ENCODE data around the gene FRS2. TPM values are rescaled to one million over a fixed set of nuclear protein-coding genes. Genes with fewer than 3 reads are reported as not detected.
A peak's percentile ranks its signal among the peaks of the same experiment; 100 is the strongest.

FRS2 gene
- total RNA-seq, 4 donors from 2014 or later = 22.6 to 42.0 (median 29.2) TPM

DNA sequence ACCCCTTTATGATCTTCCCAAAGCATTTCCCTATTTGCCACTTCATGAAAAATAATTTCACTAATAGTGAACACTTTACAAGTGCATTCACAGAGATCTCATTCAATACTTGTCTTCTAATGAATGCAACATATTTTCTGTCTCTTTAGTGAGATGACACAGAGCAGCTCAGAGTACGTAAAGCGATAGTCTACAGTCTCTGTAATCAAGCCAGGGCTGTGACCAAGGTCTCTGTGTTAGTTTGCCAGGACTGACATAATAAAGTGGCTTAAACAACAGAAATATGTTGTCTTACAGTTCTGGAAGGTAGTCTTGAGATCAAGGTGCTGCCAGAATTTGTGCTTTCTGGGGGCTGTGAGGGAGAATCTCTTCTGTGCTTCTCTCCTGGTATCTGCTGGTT lies 33.1 kb upstream of the FRS2 start:
- no peaks in the 10 kb centered on the region for H3K27me3 ChIP-seq
- H3K27ac ChIP-seq = peak overlapping the region in 2 of 4 donors; percentile 29 to 55
- TF ChIP-seq, protein P1, sequence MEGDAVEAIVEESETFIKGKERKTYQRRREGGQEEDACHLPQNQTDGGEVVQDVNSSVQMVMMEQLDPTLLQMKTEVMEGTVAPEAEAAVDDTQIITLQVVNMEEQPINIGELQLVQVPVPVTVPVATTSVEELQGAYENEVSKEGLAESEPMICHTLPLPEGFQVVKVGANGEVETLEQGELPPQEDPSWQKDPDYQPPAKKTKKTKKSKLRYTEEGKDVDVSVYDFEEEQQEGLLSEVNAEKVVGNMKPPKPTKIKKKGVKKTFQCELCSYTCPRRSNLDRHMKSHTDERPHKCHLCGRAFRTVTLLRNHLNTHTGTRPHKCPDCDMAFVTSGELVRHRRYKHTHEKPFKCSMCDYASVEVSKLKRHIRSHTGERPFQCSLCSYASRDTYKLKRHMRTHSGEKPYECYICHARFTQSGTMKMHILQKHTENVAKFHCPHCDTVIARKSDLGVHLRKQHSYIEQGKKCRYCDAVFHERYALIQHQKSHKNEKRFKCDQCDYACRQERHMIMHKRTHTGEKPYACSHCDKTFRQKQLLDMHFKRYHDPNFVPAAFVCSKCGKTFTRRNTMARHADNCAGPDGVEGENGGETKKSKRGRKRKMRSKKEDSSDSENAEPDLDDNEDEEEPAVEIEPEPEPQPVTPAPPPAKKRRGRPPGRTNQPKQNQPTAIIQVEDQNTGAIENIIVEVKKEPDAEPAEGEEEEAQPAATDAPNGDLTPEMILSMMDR (IDR thresholded peaks at IDR 0.05) = no peak
- TF ChIP-seq POLR2A (IDR thresholded peaks at IDR 0.05) = no peak
- H3K36me3 ChIP-seq = no peaks in the 10 kb centered on the region
- H3K4me3 ChIP-seq = no peak overlapping the region
- intact Hi-C loops (cut with DNase I) = no loop called here
- peaks cover 0 to 7% (median 0%) of the 10 kb centered on the region in 3 donors for H3K4me1 ChIP-seq
- WGBS, 2 donors = 59 to 71% methylated on average over 2 of the region's 2 CpGs
- no peaks in the 10 kb centered on the region for H3K9me3 ChIP-seq
- no peak for DNase-seq

DNA sequence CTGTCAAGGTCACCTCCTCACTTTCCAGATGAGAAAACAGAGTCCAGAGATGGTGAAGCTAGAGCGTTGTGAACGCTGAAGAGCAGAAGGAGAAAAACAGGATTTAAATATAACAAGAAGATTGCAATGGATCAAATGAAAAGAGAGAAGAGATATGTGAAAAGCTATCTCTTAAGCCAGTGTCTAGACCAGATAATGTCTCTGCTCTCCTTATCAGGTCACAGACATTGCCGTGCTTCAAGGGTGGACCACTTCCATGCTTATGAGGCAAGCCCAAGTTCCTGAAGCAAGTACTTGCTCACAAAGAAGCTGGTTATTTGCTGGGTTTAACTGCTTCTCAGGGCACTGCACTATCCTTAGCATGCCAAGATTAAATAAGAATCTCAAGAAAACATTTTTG lies 31.6 kb upstream of the FRS2 start:
- 88 to 89% methylated on average over 3 of the region's 3 CpGs for WGBS, 2 donors
- intact Hi-C loops (cut with DNase I) = no loop called here

DNA sequence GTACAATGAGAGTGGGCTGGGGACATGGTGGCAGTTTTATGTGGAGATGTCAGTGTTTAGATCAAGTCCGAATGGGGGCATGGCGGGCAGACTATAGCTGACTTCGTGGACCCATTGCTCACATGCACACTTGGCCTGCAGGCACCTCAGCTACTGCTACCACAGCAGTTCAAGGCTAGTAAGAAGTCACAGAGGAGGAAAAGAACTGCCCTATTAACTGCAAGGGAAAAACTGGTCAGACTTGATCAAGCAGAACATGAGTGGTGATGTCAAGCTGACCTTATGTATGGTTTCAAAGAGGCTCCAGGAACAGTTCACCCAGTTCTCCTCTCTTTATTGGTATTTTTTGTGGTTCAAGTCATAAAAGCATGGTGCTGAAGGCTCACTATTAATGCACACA lies 30.2 kb upstream of the FRS2 start:
- Histone ChIP-seq H3K4me1 (peaks cover 0 to 7% (median 0%) of the 10 kb centered on the region in 3 donors), H3K4me3 (no peak overlapping the region), H3K36me3 (no peaks in the 10 kb centered on the region), H3K9me3 (no peaks in the 10 kb centered on the region), H3K27me3 (no peaks in the 10 kb centered on the region), H3K27ac (no peak overlapping the region)
- DNase-seq = no peak
- WGBS, 2 donors = 80 to 97% methylated on average over 3 of the region's 3 CpGs
- intact Hi-C loops (cut with DNase I) = no loop called here
- TF ChIP-seq POLR2A (IDR thresholded peaks at IDR 0.05) = no peak
- TF ChIP-seq, protein P1 (IDR thresholded peaks at IDR 0.05) = no peak

More for the DNA sequence above, 31.6 kb upstream of the FRS2 start:
- no peak for DNase-seq
- TF ChIP-seq, protein P1 (IDR thresholded peaks at IDR 0.05) = no peak
- no peak for TF ChIP-seq POLR2A (IDR thresholded peaks at IDR 0.05)
- peaks cover 0 to 7% (median 0%) of the 10 kb centered on the region in 3 donors for H3K4me1 ChIP-seq
- no peaks in the 10 kb centered on the region for H3K9me3 ChIP-seq
- H3K4me3 ChIP-seq = no peak overlapping the region
- H3K27me3 ChIP-seq = no peaks in the 10 kb centered on the region
- no peaks in the 10 kb centered on the region for H3K36me3 ChIP-seq
- H3K27ac ChIP-seq = no peak overlapping the region

DNA sequence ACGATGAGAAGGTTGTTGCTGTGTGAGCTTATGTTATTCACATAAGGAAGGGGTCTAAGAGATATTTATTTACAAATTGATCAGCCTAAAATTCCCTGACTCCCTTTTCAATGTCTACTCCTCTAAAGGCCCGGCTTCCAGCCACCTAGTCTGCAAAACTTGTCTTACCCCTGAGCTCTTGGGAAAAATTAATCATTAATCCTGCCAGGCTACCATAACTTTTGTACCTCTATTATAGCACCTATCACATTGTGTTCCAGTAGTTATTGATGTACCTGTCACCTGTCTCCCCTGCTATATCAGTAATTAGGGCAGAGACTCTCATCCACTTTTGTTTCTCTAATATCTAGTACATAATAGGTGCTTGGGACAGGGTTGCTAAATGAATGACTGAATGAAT lies 29.3 kb upstream of the FRS2 start:
- intact Hi-C loops (cut with DNase I) = no loop called here
- Histone ChIP-seq H3K27me3 (no peaks in the 10 kb centered on the region), H3K4me3 (no peak overlapping the region), H3K9me3 (no peaks in the 10 kb centered on the region), H3K27ac (no peak overlapping the region), H3K4me1 (peaks cover 0 to 7% (median 0%) of the 10 kb centered on the region in 3 donors), H3K36me3 (no peaks in the 10 kb centered on the region)
- TF ChIP-seq, protein P1 (IDR thresholded peaks at IDR 0.05) = no peak
- no peak for TF ChIP-seq POLR2A (IDR thresholded peaks at IDR 0.05)
- 70 to 79% methylated on average over 2 of the region's 2 CpGs for WGBS, 2 donors
- no peak for DNase-seq

DNA sequence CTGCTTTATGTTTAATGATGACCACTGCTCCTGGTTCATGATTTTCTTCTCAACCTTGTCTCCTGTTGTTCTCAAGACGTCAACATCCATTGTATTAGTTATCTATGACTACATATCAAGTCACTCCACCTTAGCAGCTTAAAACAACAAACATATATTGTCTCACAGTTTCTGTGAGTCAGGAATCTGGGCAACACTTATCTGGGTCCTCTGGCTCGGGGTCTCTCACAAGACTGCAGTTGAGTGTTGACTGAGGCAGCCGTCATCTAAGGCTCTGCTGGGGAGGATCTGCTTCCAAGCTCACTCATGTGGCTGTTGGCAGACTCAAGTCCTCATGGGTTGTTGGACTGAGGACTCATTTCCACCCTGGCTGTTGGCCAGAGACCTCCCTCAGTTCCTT lies 27.3 kb upstream of the FRS2 start:
- WGBS, 2 donors = 29 to 74% methylated on average over 1 to 2 of the region's 3 CpGs
- H3K4me1 ChIP-seq = peaks cover 0 to 7% (median 0%) of the 10 kb centered on the region in 3 donors
- no peak for DNase-seq
- H3K4me3 ChIP-seq = no peak overlapping the region
- no peaks in the 10 kb centered on the region for H3K27me3 ChIP-seq
- H3K9me3 ChIP-seq = no peaks in the 10 kb centered on the region
- TF ChIP-seq, protein P1 (IDR thresholded peaks at IDR 0.05) = no peak
- TF ChIP-seq POLR2A (IDR thresholded peaks at IDR 0.05) = no peak
- intact Hi-C loops (cut with DNase I) = no loop called here
- no peak overlapping the region for H3K27ac ChIP-seq
- no peaks in the 10 kb centered on the region for H3K36me3 ChIP-seq

Data from esophagus squamous epithelium (tissue), 5 donors.